Measurements from ENCODE around the gene KCNN2. TPM values are rescaled to one million over a fixed set of nuclear protein-coding genes. Genes with fewer than 3 reads are reported as not detected.

The KCNN2 gene
- total RNA-seq, 2 donors from 2014 or later = not detected

- Histone ChIP-seq H3K27ac (no peak overlapping the region), H3K27me3 (replicated peaks; ENCODE audit: insufficient read depth) (no peaks in the 10 kb centered on the region), H3K36me3 (no peaks in the 10 kb centered on the region), H3K9me3 (no peaks in the 10 kb centered on the region), H3K4me1 (ENCODE audit: control insufficient read depth in 1 of 2, low read depth in 2 of 2) (peaks cover 0 to 4% of the 10 kb centered on the region in 2 donors), H3K4me3 (no peak overlapping the region)
- ATAC-seq (ENCODE audit: insufficient number of reproducible peaks, low FRiP score, low read depth) (no peak), DNase-seq (ENCODE audit: low spot score) (no peak)
- no peak for TF ChIP-seq CTCF (IDR thresholded peaks at IDR 0.05)
Measured at GRCh38 chr5:114471529-114471928, 109.7 kb downstream of the KCNN2 start.

GRCh38 chr5:114473541-114473940 lies 111.7 kb downstream of the KCNN2 start:
- Histone ChIP-seq H3K27me3 (replicated peaks; ENCODE audit: insufficient read depth) (no peaks in the 10 kb centered on the region), H3K4me1 (ENCODE audit: control insufficient read depth in 1 of 2, low read depth in 2 of 2) (peaks cover 0 to 4% of the 10 kb centered on the region in 2 donors), H3K4me3 (no peak overlapping the region), H3K27ac (no peak overlapping the region), H3K36me3 (no peaks in the 10 kb centered on the region), H3K9me3 (peaks cover under 1% of the 10 kb centered on the region)
- ATAC-seq (ENCODE audit: insufficient number of reproducible peaks, low FRiP score, low read depth) = no peak
- no peak for TF ChIP-seq CTCF (IDR thresholded peaks at IDR 0.05)
- DNase-seq (ENCODE audit: low spot score) = no peak

- H3K9me3 ChIP-seq = peaks cover 3% of the 10 kb centered on the region
- TF ChIP-seq CTCF (IDR thresholded peaks at IDR 0.05) = no peak
- H3K4me1 ChIP-seq (ENCODE audit: control insufficient read depth in 1 of 2, low read depth in 2 of 2) = peaks cover 0 to 4% of the 10 kb centered on the region in 2 donors
- H3K4me3 ChIP-seq = no peak overlapping the region
- H3K36me3 ChIP-seq = no peaks in the 10 kb centered on the region
- no peak overlapping the region for H3K27ac ChIP-seq
- no peak for ATAC-seq (ENCODE audit: insufficient number of reproducible peaks, low FRiP score, low read depth)
- no peak for DNase-seq (ENCODE audit: low spot score)
- H3K27me3 ChIP-seq (replicated peaks; ENCODE audit: insufficient read depth) = no peaks in the 10 kb centered on the region
Measured at GRCh38 chr5:114477816-114478334, 116.0 kb downstream of the KCNN2 start.

GRCh38 chr5:114500756-114501155 lies 138.9 kb downstream of the KCNN2 start:
- H3K27ac ChIP-seq = no peak overlapping the region
- DNase-seq (ENCODE audit: low spot score) (no peak), ATAC-seq (ENCODE audit: insufficient number of reproducible peaks, low FRiP score, low read depth) (no peak)

GRCh38 chr5:114504560-114504959 lies 142.7 kb downstream of the KCNN2 start:
- TF ChIP-seq CTCF (IDR thresholded peaks at IDR 0.05) = no peak
- ATAC-seq (ENCODE audit: insufficient number of reproducible peaks, low FRiP score, low read depth) (no peak), DNase-seq (ENCODE audit: low spot score) (no peak)
- Histone ChIP-seq H3K9me3 (no peaks in the 10 kb centered on the region), H3K27ac (no peak overlapping the region), H3K4me1 (ENCODE audit: control insufficient read depth in 1 of 2, low read depth in 2 of 2) (no peaks in the 10 kb centered on the region), H3K27me3 (replicated peaks; ENCODE audit: insufficient read depth) (no peaks in the 10 kb centered on the region), H3K4me3 (no peak overlapping the region), H3K36me3 (no peaks in the 10 kb centered on the region)

More at GRCh38 chr5:114500756-114501155, 138.9 kb downstream of the KCNN2 start:
- Histone ChIP-seq H3K4me1 (ENCODE audit: control insufficient read depth in 1 of 2, low read depth in 2 of 2) (no peaks in the 10 kb centered on the region), H3K27me3 (replicated peaks; ENCODE audit: insufficient read depth) (no peaks in the 10 kb centered on the region), H3K9me3 (no peaks in the 10 kb centered on the region), H3K36me3 (no peaks in the 10 kb centered on the region), H3K4me3 (no peak overlapping the region)
- no peak for TF ChIP-seq CTCF (IDR thresholded peaks at IDR 0.05)

All from thoracic aorta (tissue), 2 donors.